HG03378 (cell line): ENCODE results near the gene ELOVL1.

ENCODE experiments used
- ATAC-seq: cut with Tn5 transposase; IDR thresholded peaks from one replicate; pipeline ENCODE4 v1.9.1; 2021; ENCODE audit warnings: mild to moderate bottlenecking, moderate library complexity; ENCODE audit not compliant: unreplicated experiment

Gene ELOVL1

DNA sequence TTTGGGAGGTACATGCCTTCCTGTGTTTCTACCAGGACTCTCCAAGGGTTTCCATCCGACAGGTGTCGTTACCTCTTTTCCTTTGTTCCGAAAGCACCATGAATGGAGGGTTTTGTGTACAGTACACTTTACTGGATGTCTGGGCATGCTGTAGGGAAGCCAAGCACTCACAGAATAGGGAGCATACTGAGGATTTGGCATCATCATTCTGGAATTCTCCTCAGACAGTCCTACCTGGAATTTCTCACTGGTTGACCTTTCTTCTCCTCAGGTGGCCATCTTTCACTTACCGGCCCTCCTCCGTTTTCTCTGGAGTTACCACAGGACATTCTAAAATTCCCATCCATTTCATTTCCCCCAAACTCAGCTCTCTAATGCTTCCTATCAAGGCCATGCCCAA, 36.1 kb downstream of the ELOVL1 start:
- no peak for ATAC-seq

- ATAC-seq: no peak
Measured at GRCh38 chr1:43329995-43330751, 37.6 kb downstream of the ELOVL1 start.

DNA sequence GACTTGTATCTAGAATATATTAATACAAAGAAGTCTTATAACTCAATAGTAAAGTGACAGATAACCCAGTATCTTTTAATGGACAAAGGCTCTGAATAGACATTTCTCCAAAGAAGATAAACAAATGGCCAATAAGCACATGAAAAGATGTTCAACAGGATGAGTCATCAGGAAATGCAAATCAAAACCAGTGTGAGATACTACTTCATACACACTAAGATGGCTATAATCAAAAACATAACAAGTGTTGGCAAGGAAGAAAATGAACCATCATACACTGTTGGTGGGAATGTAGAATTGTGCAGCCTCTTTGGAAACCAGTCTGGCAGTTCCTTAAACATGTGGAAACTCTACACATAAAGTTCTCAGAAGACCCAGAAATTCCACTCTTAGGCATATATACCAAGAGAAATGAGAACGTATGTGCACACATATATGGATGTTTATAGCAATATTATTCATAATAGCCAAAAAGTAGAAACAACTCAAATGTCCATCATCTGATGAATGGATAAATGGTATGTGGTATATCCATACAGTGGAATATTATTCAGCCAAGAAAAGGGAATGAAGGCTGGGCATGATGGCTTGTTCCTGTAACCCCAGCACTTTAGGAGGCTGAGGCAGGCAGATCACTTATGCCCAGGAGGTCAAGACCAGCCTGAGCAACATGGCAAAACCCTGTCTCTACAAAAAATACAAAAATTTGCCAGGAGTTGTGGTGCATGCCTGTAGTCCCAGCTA, 40.1 kb downstream of the ELOVL1 start:
- no peak for ATAC-seq

DNA sequence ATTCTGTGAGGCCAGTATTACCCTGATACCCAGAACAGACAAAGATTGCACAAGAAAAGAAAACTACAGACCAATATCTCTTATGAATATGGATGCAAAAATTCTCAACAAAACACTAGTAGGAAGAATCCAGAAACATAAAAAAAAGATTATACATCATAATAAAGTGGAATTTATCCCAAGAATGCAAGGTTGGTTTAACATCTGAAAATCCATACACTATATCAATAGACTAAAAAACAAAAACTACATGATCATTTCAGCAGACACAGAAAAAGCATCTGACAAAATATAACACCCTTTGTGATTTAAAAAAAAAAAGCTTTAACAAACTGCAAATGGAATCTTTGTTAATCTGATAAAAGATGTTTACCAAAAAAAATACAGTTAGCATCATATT, 42.4 kb downstream of the ELOVL1 start:
- ATAC-seq: no peak

GRCh38 chr1:43324810-43325209, 43.0 kb downstream of the ELOVL1 start:
- no peak for ATAC-seq

- ATAC-seq: no peak
Measured at GRCh38 chr1:43322506-43322905, 45.3 kb downstream of the ELOVL1 start.

DNA sequence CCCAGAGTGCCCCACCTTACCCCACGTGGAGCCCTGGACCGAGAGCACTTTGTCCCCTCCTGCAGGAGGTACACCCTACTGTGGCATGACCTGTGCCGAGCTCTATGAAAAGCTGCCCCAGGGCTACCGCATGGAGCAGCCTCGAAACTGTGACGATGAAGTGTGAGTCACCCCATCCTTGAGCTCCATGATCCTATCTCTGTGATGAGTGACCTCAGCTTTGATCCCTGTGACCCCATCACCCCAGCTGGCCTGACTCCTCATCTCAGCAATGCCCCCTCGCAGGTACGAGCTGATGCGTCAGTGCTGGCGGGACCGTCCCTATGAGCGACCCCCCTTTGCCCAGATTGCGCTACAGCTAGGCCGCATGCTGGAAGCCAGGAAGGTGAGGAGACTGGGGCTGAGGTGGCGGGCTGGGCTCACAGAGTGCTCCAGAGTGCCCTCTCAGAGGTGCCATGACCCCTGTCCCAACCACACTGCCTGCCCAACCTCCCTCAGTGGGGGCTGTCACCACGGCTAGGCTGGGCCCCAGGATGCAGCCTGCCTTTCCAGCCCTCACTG, 46.4 kb downstream of the ELOVL1 start:
- no peak for ATAC-seq

GRCh38 chr1:43319766-43320165, 48.0 kb downstream of the ELOVL1 start:
- ATAC-seq: no peak

- ATAC-seq: no peak
Measured at GRCh38 chr1:43319288-43319687, 48.5 kb downstream of the ELOVL1 start.

DNA sequence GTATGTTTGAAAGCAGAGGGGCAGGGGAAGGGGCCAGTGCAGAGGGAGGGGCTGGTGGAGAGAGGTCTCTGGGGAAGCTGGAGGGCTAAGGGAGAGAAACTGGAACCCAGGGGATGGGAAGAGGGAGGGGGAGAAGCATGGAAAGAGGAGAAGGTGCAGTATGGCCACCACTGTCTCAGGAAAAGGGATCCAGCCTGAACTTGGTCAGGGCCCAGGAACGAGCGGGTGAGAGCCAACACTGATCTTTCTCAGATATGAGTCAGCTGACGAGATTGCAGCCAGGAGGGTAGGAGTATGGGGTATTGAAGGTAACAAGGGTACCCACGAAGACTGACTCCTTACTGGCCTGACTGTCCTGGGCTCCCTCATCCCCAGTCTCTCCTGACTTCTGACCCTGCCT, 49.0 kb downstream of the ELOVL1 start:
- no peak for ATAC-seq

- ATAC-seq: no peak
Measured at GRCh38 chr1:43317817-43318471, 49.9 kb downstream of the ELOVL1 start.

- no peak for ATAC-seq
Measured at GRCh38 chr1:43316738-43317520, 50.9 kb downstream of the ELOVL1 start.

DNA sequence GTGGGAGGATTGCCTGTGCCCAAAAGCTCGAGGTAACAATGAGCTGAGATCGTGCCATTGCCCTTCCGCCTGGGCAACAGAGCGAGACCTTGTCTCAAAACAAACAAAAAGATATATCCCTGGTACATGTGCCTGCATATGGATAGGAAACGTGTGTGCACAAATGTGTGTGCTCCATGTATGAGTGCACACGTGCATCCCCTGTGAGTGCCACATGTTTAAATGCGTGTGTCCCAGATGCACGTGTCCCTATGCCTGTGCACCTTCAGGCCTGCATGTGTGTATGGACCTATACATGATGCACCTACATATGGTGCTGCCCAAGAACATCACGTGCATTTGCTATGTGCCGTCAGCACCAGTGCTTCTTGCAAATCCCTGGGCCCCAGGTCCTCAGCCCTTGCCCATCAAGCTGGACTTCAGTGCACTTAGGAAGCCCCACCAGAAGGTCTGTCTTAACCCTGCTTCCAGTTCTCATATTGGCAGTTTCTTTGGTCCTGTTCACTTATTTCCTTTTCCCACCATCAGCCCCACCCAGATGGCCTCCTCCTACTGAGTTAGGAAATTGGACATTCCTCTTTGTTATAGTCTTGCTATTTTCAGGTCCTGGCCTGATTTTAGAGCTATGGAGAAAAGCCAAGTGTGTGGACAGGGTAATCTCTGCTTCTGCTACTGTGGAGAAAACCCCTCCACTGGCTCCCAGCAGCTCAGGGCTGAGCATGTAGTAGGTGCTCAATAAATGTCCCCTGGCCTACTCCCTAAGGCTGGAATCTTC, 51.7 kb downstream of the ELOVL1 start:
- no peak for ATAC-seq

GRCh38 chr1:43315481-43315880, 52.3 kb downstream of the ELOVL1 start:
- no peak for ATAC-seq

GRCh38 chr1:43314233-43314632, 53.6 kb downstream of the ELOVL1 start:
- ATAC-seq: no peak

DNA sequence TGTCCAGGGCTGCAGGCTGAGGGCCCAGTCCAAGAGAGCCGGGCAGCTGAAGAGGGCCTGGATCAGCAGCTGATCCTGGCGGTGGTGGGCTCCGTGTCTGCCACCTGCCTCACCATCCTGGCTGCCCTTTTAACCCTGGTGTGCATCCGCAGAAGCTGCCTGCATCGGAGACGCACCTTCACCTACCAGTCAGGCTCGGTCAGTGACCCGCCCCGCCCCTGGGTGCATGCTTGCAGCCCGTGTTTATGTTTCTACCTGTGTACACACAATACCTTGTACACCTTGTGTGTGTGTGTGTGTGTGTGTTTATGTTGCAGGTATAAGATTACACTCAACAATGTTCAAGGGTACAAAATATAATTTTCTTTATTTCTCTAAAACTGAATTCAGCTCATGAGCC, 54.0 kb downstream of the ELOVL1 start:
- no peak for ATAC-seq
